ENCODE results near the gene GPC3. TPM values are rescaled to one million over a fixed set of nuclear protein-coding genes. Genes with fewer than 3 reads are reported as not detected.
A peak's percentile ranks its signal among the peaks of the same experiment; 100 is the strongest.

The GPC3 gene
- polyA plus RNA-seq, 3 donors, result not detected

GRCh38 chrX:133988010-133988409 lies 2.6 kb upstream of the GPC3 start:
- Mint-ChIP-seq H3K36me3 (no peaks in the 10 kb centered on the region), H3K4me1 (peaks cover 3% of the 10 kb centered on the region), H3K9me3 (peaks cover 0 to 18% (median 4%) of the 10 kb centered on the region in 7 donors), H3K27ac (no peak overlapping the region), H3K4me3 (no peak overlapping the region), H3K27me3 (ENCODE audit: low read depth in 3 of 3) (peaks cover 25 to 51% (median 39%) of the 10 kb centered on the region in 3 donors)
- no peak overlapping the region for H3K9ac ChIP-seq (ENCODE audit: insufficient read depth, low read length, poor library complexity, severe bottlenecking)
- intact Hi-C loops (cut with micrococcal nuclease), result no loop called here
- no CpG with 5 or more reads among the region's 5 CpGs for WGBS (ENCODE audit: insufficient coverage)
- H3K4me2 ChIP-seq (replicated peaks; ENCODE audit: extremely low read depth, low read length, poor library complexity, severe bottlenecking), result no peak overlapping the region
- H2AFZ ChIP-seq (ENCODE audit: insufficient read depth, low read depth, low read length, poor library complexity, severe bottlenecking), result no peak overlapping the region
- H3K27me3 ChIP-seq (ENCODE audit: control insufficient read depth in 2 of 2, insufficient read depth in 2 of 2, low read length in 2 of 2), result peaks cover 22 to 38% of the 10 kb centered on the region in 2 donors
- peaks cover 0 to 4% of the 10 kb centered on the region in 2 donors for H3K4me1 ChIP-seq (ENCODE audit: control insufficient read depth in 1 of 2, insufficient read depth in 2 of 2, low read length in 2 of 2)
- no peak overlapping the region for H3K4me3 ChIP-seq (replicated peaks in 1 of 3; ENCODE audit: low read depth in 2 of 3, low read length in 3 of 3)
- TF ChIP-seq CTCF (IDR thresholded peaks at IDR 0.05), result no peak
- peaks cover 0 to 18% of the 10 kb centered on the region in 2 donors for H3K9me3 ChIP-seq (replicated peaks in 1 of 2; ENCODE audit: control insufficient read depth in 1 of 2, insufficient read depth in 1 of 2, low read length in 2 of 2)
- no peak overlapping the region for H3K27ac ChIP-seq (ENCODE audit: low read depth in 1 of 2, low read length in 2 of 2)
- no peaks in the 10 kb centered on the region for H3K79me2 ChIP-seq (ENCODE audit: insufficient read depth, low read length)
- no peaks in the 10 kb centered on the region for H4K20me1 ChIP-seq (ENCODE audit: insufficient read depth, low read length)
- no peak for DNase-seq
- H3K36me3 ChIP-seq (replicated peaks in 1 of 2; ENCODE audit: control insufficient read depth in 1 of 2, insufficient read depth in 2 of 2, low read length in 2 of 2), result no peaks in the 10 kb centered on the region

GRCh38 chrX:133987188-133987587 lies 1.8 kb upstream of the GPC3 start:
- WGBS (ENCODE audit: insufficient coverage), result no CpG with 5 or more reads among the region's 6 CpGs
- Histone ChIP-seq H3K27me3 (ENCODE audit: control insufficient read depth in 2 of 2, insufficient read depth in 2 of 2, low read length in 2 of 2) (peaks cover 24 to 43% of the 10 kb centered on the region in 2 donors), H3K9ac (ENCODE audit: insufficient read depth, low read length, poor library complexity, severe bottlenecking) (no peak overlapping the region), H3K9me3 (replicated peaks in 1 of 2; ENCODE audit: control insufficient read depth in 1 of 2, insufficient read depth in 1 of 2, low read length in 2 of 2) (peaks cover 0 to 18% of the 10 kb centered on the region in 2 donors), H3K27ac (ENCODE audit: low read depth in 1 of 2, low read length in 2 of 2) (no peak overlapping the region), H4K20me1 (ENCODE audit: insufficient read depth, low read length) (no peaks in the 10 kb centered on the region), H3K79me2 (ENCODE audit: insufficient read depth, low read length) (no peaks in the 10 kb centered on the region), H2AFZ (ENCODE audit: insufficient read depth, low read depth, low read length, poor library complexity, severe bottlenecking) (no peak overlapping the region), H3K4me1 (ENCODE audit: control insufficient read depth in 1 of 2, insufficient read depth in 2 of 2, low read length in 2 of 2) (peaks cover 0 to 4% of the 10 kb centered on the region in 2 donors), H3K4me3 (replicated peaks in 1 of 3; ENCODE audit: low read depth in 2 of 3, low read length in 3 of 3) (no peak overlapping the region), H3K36me3 (replicated peaks in 1 of 2; ENCODE audit: control insufficient read depth in 1 of 2, insufficient read depth in 2 of 2, low read length in 2 of 2) (no peaks in the 10 kb centered on the region), H3K4me2 (replicated peaks; ENCODE audit: extremely low read depth, low read length, poor library complexity, severe bottlenecking) (no peak overlapping the region)
- intact Hi-C loops (cut with micrococcal nuclease), result no loop called here
- H3K27ac Mint-ChIP-seq, result no peak overlapping the region
- TF ChIP-seq CTCF (IDR thresholded peaks at IDR 0.05), result no peak
- H3K9me3 Mint-ChIP-seq, result peaks cover 0 to 18% (median 4%) of the 10 kb centered on the region in 7 donors
- peaks cover 27 to 60% (median 40%) of the 10 kb centered on the region in 3 donors for H3K27me3 Mint-ChIP-seq (ENCODE audit: low read depth in 3 of 3)
- peaks cover 3% of the 10 kb centered on the region for H3K4me1 Mint-ChIP-seq
- no peak for DNase-seq
- H3K4me3 Mint-ChIP-seq, result peak overlapping the region in 1 of 2 donors; percentile 51
- H3K36me3 Mint-ChIP-seq, result no peaks in the 10 kb centered on the region
